Uterus (tissue), 4 donors: ENCODE data around the gene GORASP2. TPM values are rescaled to one million over a fixed set of nuclear protein-coding genes. Genes with fewer than 3 reads are reported as not detected.

ENCODE experiments used
- DNase-seq, 2 donors: peaks; one replicate each; pipeline ENCODE4 v3.0.0-alpha.2; 2019 to 2020
- H3K27ac ChIP-seq, 2 donors: fragments of 200-600 bp; sonication (generic); 1 replicate in 1 of 2; 2 replicates in 1 of 2; pipeline ENCODE4 v1.5.1; 2016 to 2018
- H3K27me3 ChIP-seq, 2 donors: fragments of 200-600 bp; sonication (generic); one replicate each; pipeline ENCODE4 v1.5.1; 2018 to 2019; ENCODE audit warnings: control low read depth in 1 of 2
- H3K36me3 ChIP-seq, 2 donors: fragments of 200-600 bp; sonication (generic); one replicate each; pipeline ENCODE4 v1.5.1; 2019; ENCODE audit warnings: control low read depth in 1 of 2
- H3K4me1 ChIP-seq, 2 donors: fragments of 200-600 bp; sonication (generic); one replicate each; pipeline ENCODE4 v1.5.1; 2018 to 2019; ENCODE audit warnings: control low read depth in 1 of 2
- H3K4me3 ChIP-seq, 2 donors: fragments of 200-600 bp; sonication (generic); 1 replicate in 1 of 2; 2 replicates in 1 of 2; pipeline ENCODE4 v1.5.1; 2018 to 2019; ENCODE audit warnings: mild to moderate bottlenecking in 1 of 2
- H3K9me3 ChIP-seq, 2 donors: fragments of 200-600 bp; sonication (generic); one replicate each; pipeline ENCODE4 v1.5.1; 2019; ENCODE audit warnings: control low read depth in 1 of 2
- CTCF ChIP-seq, 4 experiments: fragments of 200-600 bp in 2 of 4; fragments of 450-650 bp in 2 of 4; sonication (generic) in 2 of 4; IDR thresholded peaks; one replicate each; pipeline ENCODE4 v1.5.1; 2016 to 2019; ENCODE audit warnings: antibody characterized with exemption in 4 of 4, mild to moderate bottlenecking in 2 of 4, moderate library complexity in 1 of 4
- POLR2A ChIP-seq, 2 donors: fragments of 450-650 bp; IDR thresholded peaks; one replicate each; pipeline ENCODE4 v1.6.1; 2016; ENCODE audit warnings: antibody characterized with exemption in 2 of 2, mild to moderate bottlenecking in 1 of 2, moderate library complexity in 1 of 2
- intact Hi-C: fragments of 100-400 bp; cut with DNase I; formaldehyde crosslinking; loops from one replicate; pipeline ENCODE4 v1.15.1; 2023; ENCODE audit warnings: low total_unique reads
- total RNA-seq, 4 donors: library from RNA; depleted of rRNA in 3 of 4; stranded (reverse); fragments of >200 nt in 3 of 4; gene quantifications; one replicate each; pipeline versions ENCODE4 v1.1.0 to v1.2.4, GENCODE V29; 2014 to 2023
- donor health status: DM: yes; HTN: yes; CAD: no.

The GORASP2 gene
- total RNA-seq, 4 donors from 2014 or later: 23.1 to 116 (median 65.4) TPM

- TF ChIP-seq POLR2A (IDR thresholded peaks at IDR 0.05): no peak
- TF ChIP-seq CTCF (IDR thresholded peaks at IDR 0.05): no peak
Observed at GRCh38 chr2:170886386-170886785, 42.7 kb upstream of the GORASP2 start.

GRCh38 chr2:170887496-170887895, 41.6 kb upstream of the GORASP2 start:
- Histone ChIP-seq H3K27ac (no peak overlapping the region), H3K4me3 (no peak overlapping the region), H3K9me3 (no peaks in the 10 kb centered on the region), H3K4me1 (no peaks in the 10 kb centered on the region), H3K27me3 (no peaks in the 10 kb centered on the region), H3K36me3 (no peaks in the 10 kb centered on the region)
- intact Hi-C loops: no loop called here
- DNase-seq: no peak
- TF ChIP-seq POLR2A (IDR thresholded peaks at IDR 0.05): no peak
- TF ChIP-seq CTCF (IDR thresholded peaks at IDR 0.05): no peak

More at GRCh38 chr2:170886386-170886785, 42.7 kb upstream of the GORASP2 start:
- Histone ChIP-seq H3K27me3 (no peaks in the 10 kb centered on the region), H3K4me1 (no peaks in the 10 kb centered on the region), H3K36me3 (no peaks in the 10 kb centered on the region), H3K4me3 (no peak overlapping the region), H3K9me3 (no peaks in the 10 kb centered on the region), H3K27ac (no peak overlapping the region)
- intact Hi-C loops: no loop called here
- no peak for DNase-seq

- Histone ChIP-seq H3K4me3 (no peak overlapping the region), H3K4me1 (no peaks in the 10 kb centered on the region), H3K36me3 (no peaks in the 10 kb centered on the region), H3K9me3 (no peaks in the 10 kb centered on the region), H3K27me3 (no peaks in the 10 kb centered on the region), H3K27ac (no peak overlapping the region)
- TF ChIP-seq CTCF (IDR thresholded peaks at IDR 0.05) (no peak), POLR2A (IDR thresholded peaks at IDR 0.05) (no peak)
- intact Hi-C loops: no loop called here
- DNase-seq: no peak
Observed at GRCh38 chr2:170887896-170888295, 41.2 kb upstream of the GORASP2 start.

GRCh38 chr2:170891893-170892292, 37.2 kb upstream of the GORASP2 start:
- no peak for DNase-seq
- no peaks in the 10 kb centered on the region for H3K9me3 ChIP-seq
- H3K27ac ChIP-seq: no peak overlapping the region
- intact Hi-C loops: no loop called here
- H3K4me1 ChIP-seq: no peaks in the 10 kb centered on the region
- H3K36me3 ChIP-seq: no peaks in the 10 kb centered on the region
- H3K27me3 ChIP-seq: no peaks in the 10 kb centered on the region
- H3K4me3 ChIP-seq: no peak overlapping the region
- no peak for TF ChIP-seq CTCF (IDR thresholded peaks at IDR 0.05)
- TF ChIP-seq POLR2A (IDR thresholded peaks at IDR 0.05): no peak

GRCh38 chr2:170892391-170892951, 36.6 kb upstream of the GORASP2 start:
- H3K4me1 ChIP-seq: no peaks in the 10 kb centered on the region
- H3K36me3 ChIP-seq: no peaks in the 10 kb centered on the region
- DNase-seq: no peak
- H3K9me3 ChIP-seq: no peaks in the 10 kb centered on the region
- no peak overlapping the region for H3K27ac ChIP-seq
- intact Hi-C loops: no loop called here
- TF ChIP-seq CTCF (IDR thresholded peaks at IDR 0.05) (no peak), POLR2A (IDR thresholded peaks at IDR 0.05) (no peak)
- no peaks in the 10 kb centered on the region for H3K27me3 ChIP-seq
- no peak overlapping the region for H3K4me3 ChIP-seq
